Bronchial epithelial cell (primary cell): ENCODE measurements around the gene MRPS12. TPM values are rescaled to one million over a fixed set of nuclear protein-coding genes. Genes with fewer than 3 reads are reported as not detected.

Source experiments
- DNase-seq: peaks from one replicate; pipeline ENCODE4 v3.0.0-alpha.2; 2010; ENCODE audit warnings: low read depth
- FAIRE-seq: peaks from 2 replicates; lab custom pipeline; 2011; peaks lifted over from hg19 to GRCh38; lab: Jason Lieb, UNC
- H3K27me3 ChIP-seq: 2 replicates; pipeline ENCODE4 v1.5.1; 2011; ENCODE audit warnings: low read length; ENCODE audit not compliant: control insufficient read depth, insufficient read depth
- H3K36me3 ChIP-seq: 2 replicates; pipeline ENCODE4 v1.5.1; 2011; ENCODE audit warnings: low read length; ENCODE audit not compliant: control insufficient read depth, insufficient read depth
- H3K4me3 ChIP-seq: 2 replicates; pipeline ENCODE4 v1.5.1; 2011; ENCODE audit warnings: mild to moderate bottlenecking, low read depth, low read length, control low read depth
- total RNA-seq: library from RNA; depleted of rRNA; stranded (reverse); fragments of >200 nt; gene quantifications from 2 replicates; pipeline ENCODE4 v1.2.1, GENCODE V29; 2014
- TF ChIP-seq, protein P1 (sequence below): IDR thresholded peaks from 2 replicates; pipeline ENCODE4 v1.5.1; 2011; ENCODE audit warnings: mild to moderate bottlenecking, moderate library complexity, low read length, control low read depth, inconsistent platforms; ENCODE audit not compliant: insufficient read depth, severe bottlenecking

The MRPS12 gene
- total RNA-seq, 1 donor from 2014 or later, result 62.4 TPM

DNA sequence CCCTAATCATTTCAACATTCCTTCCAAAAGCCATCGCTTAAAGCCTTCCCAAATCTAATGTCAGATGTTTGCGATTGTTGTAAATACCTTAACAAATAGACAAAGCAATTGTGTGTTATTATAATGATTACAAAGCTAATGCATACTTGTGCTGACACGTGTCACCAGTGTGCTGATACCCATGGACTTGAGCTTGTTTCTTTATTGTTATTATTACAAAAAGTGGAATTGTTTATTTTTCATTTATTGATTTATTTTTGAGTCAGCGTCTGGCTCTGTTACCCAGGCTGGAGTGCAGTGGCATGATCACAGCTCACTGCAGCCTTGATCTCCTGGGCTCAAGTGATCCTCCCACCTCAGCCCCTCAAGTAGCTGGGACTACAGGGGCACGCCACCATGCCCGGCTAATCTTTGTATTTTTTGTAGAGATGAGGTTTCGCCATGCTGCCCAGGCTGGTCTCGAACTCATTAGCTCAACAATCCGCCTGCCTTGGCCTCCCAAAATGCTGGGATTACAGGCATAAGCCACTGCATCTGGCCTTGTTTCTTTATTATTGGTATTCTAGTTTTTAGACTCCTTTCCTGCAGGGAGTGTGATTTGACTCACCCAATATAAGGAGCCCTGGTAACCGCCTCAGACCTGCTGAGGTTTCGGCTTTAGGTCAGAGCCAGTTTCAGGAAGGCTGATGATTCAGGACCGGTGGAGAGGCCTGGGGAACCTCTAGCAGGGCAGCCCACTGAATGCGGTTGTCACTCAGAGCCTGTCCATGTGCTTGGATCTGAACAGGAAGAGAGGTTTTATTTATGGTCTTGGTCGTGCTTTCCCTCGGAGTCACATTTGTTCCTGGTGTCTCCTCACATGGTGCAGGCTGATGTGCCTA, 46.9 kb downstream of the MRPS12 start:
- Histone ChIP-seq H3K36me3 (no peaks in the 10 kb centered on the region), H3K4me3 (no peak overlapping the region), H3K27me3 (no peaks in the 10 kb centered on the region)
- TF ChIP-seq, protein P1, sequence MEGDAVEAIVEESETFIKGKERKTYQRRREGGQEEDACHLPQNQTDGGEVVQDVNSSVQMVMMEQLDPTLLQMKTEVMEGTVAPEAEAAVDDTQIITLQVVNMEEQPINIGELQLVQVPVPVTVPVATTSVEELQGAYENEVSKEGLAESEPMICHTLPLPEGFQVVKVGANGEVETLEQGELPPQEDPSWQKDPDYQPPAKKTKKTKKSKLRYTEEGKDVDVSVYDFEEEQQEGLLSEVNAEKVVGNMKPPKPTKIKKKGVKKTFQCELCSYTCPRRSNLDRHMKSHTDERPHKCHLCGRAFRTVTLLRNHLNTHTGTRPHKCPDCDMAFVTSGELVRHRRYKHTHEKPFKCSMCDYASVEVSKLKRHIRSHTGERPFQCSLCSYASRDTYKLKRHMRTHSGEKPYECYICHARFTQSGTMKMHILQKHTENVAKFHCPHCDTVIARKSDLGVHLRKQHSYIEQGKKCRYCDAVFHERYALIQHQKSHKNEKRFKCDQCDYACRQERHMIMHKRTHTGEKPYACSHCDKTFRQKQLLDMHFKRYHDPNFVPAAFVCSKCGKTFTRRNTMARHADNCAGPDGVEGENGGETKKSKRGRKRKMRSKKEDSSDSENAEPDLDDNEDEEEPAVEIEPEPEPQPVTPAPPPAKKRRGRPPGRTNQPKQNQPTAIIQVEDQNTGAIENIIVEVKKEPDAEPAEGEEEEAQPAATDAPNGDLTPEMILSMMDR, result no peak
- FAIRE-seq (no peak), DNase-seq (peak; percentile 55)

DNA sequence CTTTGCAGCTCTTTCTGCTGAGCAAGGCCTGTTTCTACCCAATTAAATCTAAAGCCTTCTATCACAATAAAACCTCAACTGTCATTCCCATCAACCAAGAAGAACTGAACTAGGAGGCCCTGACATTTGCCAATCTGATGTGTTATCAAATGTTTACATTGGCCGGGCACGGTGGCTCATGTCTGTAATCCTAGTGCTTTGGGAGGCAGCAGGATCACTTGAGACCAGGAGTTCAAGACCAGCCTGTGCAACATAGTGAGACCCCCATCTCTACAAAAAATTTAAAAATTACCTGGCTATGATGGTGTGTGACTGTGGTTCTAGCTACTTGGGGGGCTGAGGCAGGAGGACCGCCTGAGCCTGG, 47.6 kb downstream of the MRPS12 start:
- Histone ChIP-seq H3K27me3 (no peaks in the 10 kb centered on the region), H3K36me3 (no peaks in the 10 kb centered on the region), H3K4me3 (no peak overlapping the region)
- TF ChIP-seq, protein P1, result no peak
- DNase-seq, result no peak
- FAIRE-seq, result no peak

DNA sequence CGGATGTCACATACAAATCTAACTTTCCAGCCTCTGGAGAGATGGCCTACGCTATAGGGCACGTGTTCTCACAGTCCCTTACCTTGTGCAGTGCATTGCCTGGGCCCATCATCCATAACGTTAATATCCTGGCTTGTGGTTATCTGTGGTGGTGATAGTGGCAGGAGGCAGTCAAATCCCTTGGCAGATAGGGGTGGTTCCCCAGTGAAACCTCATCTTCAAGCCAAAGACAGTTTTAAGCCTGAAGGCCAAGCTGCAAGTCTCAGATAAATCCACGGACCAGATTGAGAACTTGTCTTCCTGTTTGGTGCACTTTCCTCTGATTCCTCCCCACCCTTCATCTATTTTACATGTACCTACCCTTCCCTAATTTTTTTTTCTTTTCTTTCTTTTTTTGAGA, 49.1 kb downstream of the MRPS12 start:
- no peaks in the 10 kb centered on the region for H3K27me3 ChIP-seq
- no peak overlapping the region for H3K4me3 ChIP-seq
- no peaks in the 10 kb centered on the region for H3K36me3 ChIP-seq
- FAIRE-seq (no peak), DNase-seq (no peak)
- TF ChIP-seq, protein P1, result no peak

DNA sequence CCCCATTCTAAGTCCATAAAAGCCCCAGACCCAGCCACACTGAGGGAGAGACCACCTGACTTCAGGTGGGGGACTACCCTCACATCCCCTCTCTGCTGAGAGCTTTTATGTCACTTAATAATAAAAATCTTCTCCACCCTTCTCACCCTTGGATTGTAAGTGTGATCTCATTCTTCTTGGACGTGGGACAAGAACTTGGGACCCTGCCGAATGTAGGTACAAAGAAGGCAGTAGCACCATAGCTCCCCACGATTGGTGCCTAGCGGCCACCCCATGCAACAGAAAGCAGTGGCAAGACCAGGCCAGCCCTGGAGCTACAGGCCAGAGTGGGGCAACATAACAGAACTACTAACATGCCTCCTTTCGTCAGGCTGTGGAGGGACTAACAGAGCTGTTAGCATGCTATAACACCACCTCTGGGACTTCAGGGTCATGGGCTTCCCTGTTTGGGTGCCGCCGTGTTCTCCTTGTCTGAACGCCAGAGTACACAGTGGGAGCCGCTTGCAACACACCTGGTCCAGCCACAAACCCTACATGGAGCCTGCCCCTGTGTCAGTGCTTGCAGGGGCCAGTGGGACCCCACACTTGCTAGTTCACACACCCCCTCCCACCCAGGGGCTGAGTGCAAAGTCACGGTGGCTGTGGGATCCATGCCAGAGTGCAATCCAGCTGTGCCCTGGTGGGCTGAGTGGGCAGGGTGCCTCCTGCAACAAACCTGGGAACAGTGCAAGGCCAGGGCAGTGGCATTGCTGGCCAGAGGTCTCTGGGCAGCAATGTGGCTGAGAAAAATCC, 50.0 kb downstream of the MRPS12 start:
- DNase-seq (no peak), FAIRE-seq (peak; percentile 72)
- TF ChIP-seq, protein P1, result no peak

More for the DNA sequence above, 50.0 kb downstream of the MRPS12 start:
- no peaks in the 10 kb centered on the region for H3K27me3 ChIP-seq
- no peak overlapping the region for H3K4me3 ChIP-seq
- H3K36me3 ChIP-seq, result no peaks in the 10 kb centered on the region

Other genes starting within 250 kb of the MRPS12 start
- gene CAPN12, start 186.5 kb upstream of the MRPS12 start, total RNA-seq, result 6.6 and 6.8 TPM in 2 replicates
- gene LGALS7, start 157.4 kb upstream of the MRPS12 start, total RNA-seq, result 11.3 and 406 TPM in 2 replicates
- 1,636 and 4,049 TPM in 2 replicates for gene LGALS7B, start 141.7 kb upstream of the MRPS12 start, total RNA-seq
- 0.64 and 1.1 TPM in 2 replicates for gene LGALS4, start 118.0 kb upstream of the MRPS12 start, total RNA-seq
- 44.5 and 51.1 TPM in 2 replicates for gene ECH1, start 99.2 kb upstream of the MRPS12 start, total RNA-seq
- gene HNRNPL, start 81.0 kb upstream of the MRPS12 start, total RNA-seq, result 172 and 246 TPM in 2 replicates
- 8.7 and 12.3 TPM in 2 replicates for gene RINL, start 52.7 kb upstream of the MRPS12 start, total RNA-seq
- 41.3 and 44.7 TPM in 2 replicates for gene SIRT2, start 31.3 kb upstream of the MRPS12 start, total RNA-seq
- gene NFKBIB, start 31.0 kb upstream of the MRPS12 start, total RNA-seq, result 23.2 and 25.9 TPM in 2 replicates
- gene CCER2, start 18.8 kb upstream of the MRPS12 start, total RNA-seq, result 0.13 TPM in 1 of 2 replicates, not detected in the other
- gene SARS2, start 181 bp upstream of the MRPS12 start, total RNA-seq, result 5.4 and 8.2 TPM in 2 replicates
- gene FBXO17, start 44.8 kb downstream of the MRPS12 start, total RNA-seq, result 5.0 and 11.6 TPM in 2 replicates
- gene FBXO27, start 101.6 kb downstream of the MRPS12 start, total RNA-seq, result 5.3 and 5.8 TPM in 2 replicates
- gene ACP7, start 153.4 kb downstream of the MRPS12 start, total RNA-seq, result 0.53 and 0.77 TPM in 2 replicates
- gene PAK4, start 194.8 kb downstream of the MRPS12 start, total RNA-seq, result 4.5 and 6.8 TPM in 2 replicates